Head of caudate nucleus (tissue), 42 donors: ENCODE results near the gene C13orf46.
"Not testable (repeated sequence)": the region's sequence is repeated elsewhere in the genome, so short reads cannot be mapped to it uniquely, and the experiment has no call there.

Source experiments
- DNase-seq, 42 donors: peaks; one replicate each; pipeline versions ENCODE4 v3.0.0 to v3.0.0-alpha.2; 2020 to 2021; ENCODE audit warnings: mixed read lengths in 7 of 42
- intact Hi-C: fragments of 100-400 bp; cut with DNase I; formaldehyde crosslinking; loops from one replicate; pipeline ENCODE4 v1.15.0; 2022

The C13orf46 gene

GRCh38 chr13:113922412-113923118 is 51.3 kb downstream of the C13orf46 start:
- DNase-seq = peak in 6 of 42 donors; percentile 2 to 31 (median 11)
- intact Hi-C loops = no loop called here

GRCh38 chr13:113921763-113922162 is 52.1 kb downstream of the C13orf46 start:
- DNase-seq = peak in 1 of 42 donors; percentile 4
- intact Hi-C loops = no loop called here

GRCh38 chr13:113920606-113921286 is 53.1 kb downstream of the C13orf46 start:
- intact Hi-C loops = no loop called here
- peak in 8 of 42 donors; percentile 6 to 31 (median 14) for DNase-seq

GRCh38 chr13:113919761-113920559 is 53.9 kb downstream of the C13orf46 start:
- DNase-seq = peak in 6 of 42 donors; percentile 1 to 15 (median 4)
- intact Hi-C loops = no loop called here

GRCh38 chr13:113918981-113919701 is 54.7 kb downstream of the C13orf46 start:
- DNase-seq = peak in 7 of 42 donors; percentile 6 to 29 (median 12)
- intact Hi-C loops = no loop called here

GRCh38 chr13:113918580-113918979 is 55.3 kb downstream of the C13orf46 start:
- intact Hi-C loops = no loop called here
- peak in 7 of 42 donors; percentile 5 to 36 (median 12) for DNase-seq

- intact Hi-C loops = no loop called here
- DNase-seq = peak in 10 of 42 donors; percentile 1 to 38 (median 14)
Observed at GRCh38 chr13:113917594-113918371, 56.1 kb downstream of the C13orf46 start.

- peak in 8 of 42 donors; percentile 3 to 36 (median 10) for DNase-seq
- intact Hi-C loops = no loop called here
Observed at GRCh38 chr13:113917096-113917495, 56.8 kb downstream of the C13orf46 start.

- DNase-seq = peak in 1 of 42 donors; percentile 4
- intact Hi-C loops = no loop called here
Observed at GRCh38 chr13:113916330-113916815, 57.5 kb downstream of the C13orf46 start.

GRCh38 chr13:113915786-113916329 is 58.0 kb downstream of the C13orf46 start:
- peak in 1 of 42 donors; percentile 3 for DNase-seq
- intact Hi-C loops = no loop called here

GRCh38 chr13:113915012-113915763 is 58.7 kb downstream of the C13orf46 start:
- intact Hi-C loops = no loop called here
- DNase-seq = peak in 4 of 42 donors; percentile 3 to 41 (median 6)

GRCh38 chr13:113914333-113915011 is 59.4 kb downstream of the C13orf46 start:
- intact Hi-C loops = no loop called here

GRCh38 chr13:113913838-113914237 is 60.0 kb downstream of the C13orf46 start:
- peak in 1 of 42 donors; percentile 4 for DNase-seq

More at GRCh38 chr13:113914333-113915011, 59.4 kb downstream of the C13orf46 start:
- DNase-seq = peak in 2 of 42 donors; percentile 2 to 6

GRCh38 chr13:113913408-113913807 is 60.5 kb downstream of the C13orf46 start:
- DNase-seq = peak in 3 of 42 donors; percentile 6 to 33 (median 6)
- intact Hi-C loops = not testable (repeated sequence)

More at GRCh38 chr13:113913838-113914237, 60.0 kb downstream of the C13orf46 start:
- intact Hi-C loops = not testable (repeated sequence)

- intact Hi-C loops = no loop called here
- DNase-seq = no peak
Observed at GRCh38 chr13:113912596-113912995, 61.3 kb downstream of the C13orf46 start.
